Peyer's patch (tissue), 4 donors: ENCODE measurements around the gene ALG9. TPM values are rescaled to one million over a fixed set of nuclear protein-coding genes. Genes with fewer than 3 reads are reported as not detected.
"Not testable (repeated sequence)": the region's sequence is repeated elsewhere in the genome, so short reads cannot be mapped to it uniquely, and the experiment has no call there.

Source experiments
- DNase-seq, 3 donors: peaks; one replicate each; pipeline ENCODE4 v3.0.0-alpha.2; 2017 to 2019
- H3K27ac ChIP-seq, 4 donors: fragments of 200-600 bp; sonication (generic); one replicate each; pipeline ENCODE4 v1.5.1; 2016 to 2019
- H3K27me3 ChIP-seq, 2 donors: fragments of 200-600 bp; sonication (generic); one replicate each; pipeline ENCODE4 v1.5.1; 2019
- H3K36me3 ChIP-seq, 3 donors: fragments of 200-600 bp; sonication (generic); one replicate each; pipeline ENCODE4 v1.5.1; 2016 to 2019
- H3K4me1 ChIP-seq, 4 donors: fragments of 200-600 bp; sonication (generic); one replicate each; pipeline ENCODE4 v1.5.1; 2016 to 2019
- H3K4me3 ChIP-seq, 4 donors: fragments of 200-600 bp; sonication (generic); 1 replicate in 3 of 4; 2 replicates in 1 of 4; pipeline ENCODE4 v1.5.1; 2016 to 2019; ENCODE audit warnings: mild to moderate bottlenecking in 1 of 4
- H3K9me3 ChIP-seq, 4 donors: fragments of 200-600 bp; sonication (generic); one replicate each; pipeline ENCODE4 v1.5.1; 2016 to 2019; ENCODE audit warnings: mild to moderate bottlenecking in 1 of 4
- POLR2A ChIP-seq, 2 donors: fragments of 450-650 bp; IDR thresholded peaks; one replicate each; pipeline ENCODE4 v1.5.1; 2017; ENCODE audit warnings: antibody characterized with exemption in 2 of 2, mild to moderate bottlenecking in 2 of 2, moderate library complexity in 2 of 2
- total RNA-seq, 4 donors: library from RNA; depleted of rRNA; stranded (reverse); fragments of >200 nt; gene quantifications; one replicate each; pipeline ENCODE4 v1.1.0, GENCODE V29; 2016
- TF ChIP-seq, protein P1 (sequence below), 6 experiments: fragments of 450-650 bp in 4 of 6; fragments of 200-600 bp in 2 of 6; sonication (generic) in 1 of 6; IDR thresholded peaks; one replicate each; pipeline ENCODE4 v1.5.1; 2017 to 2019; ENCODE audit warnings: antibody characterized with exemption in 6 of 6, mild to moderate bottlenecking in 3 of 6, moderate library complexity in 1 of 6

The ALG9 gene
- total RNA-seq, 4 donors from 2014 or later: 14.0 to 32.4 (median 31.7) TPM

- H3K9me3 ChIP-seq: no peaks in the 10 kb centered on the region
- no peaks in the 10 kb centered on the region for H3K27me3 ChIP-seq
- H3K36me3 ChIP-seq: no peaks in the 10 kb centered on the region
- no peak for DNase-seq
- no peak overlapping the region for H3K4me3 ChIP-seq
- H3K27ac ChIP-seq: peak overlapping the region in 1 of 4 donors; percentile 44
- TF ChIP-seq POLR2A (IDR thresholded peaks at IDR 0.05): no peak
- TF ChIP-seq, protein P1, sequence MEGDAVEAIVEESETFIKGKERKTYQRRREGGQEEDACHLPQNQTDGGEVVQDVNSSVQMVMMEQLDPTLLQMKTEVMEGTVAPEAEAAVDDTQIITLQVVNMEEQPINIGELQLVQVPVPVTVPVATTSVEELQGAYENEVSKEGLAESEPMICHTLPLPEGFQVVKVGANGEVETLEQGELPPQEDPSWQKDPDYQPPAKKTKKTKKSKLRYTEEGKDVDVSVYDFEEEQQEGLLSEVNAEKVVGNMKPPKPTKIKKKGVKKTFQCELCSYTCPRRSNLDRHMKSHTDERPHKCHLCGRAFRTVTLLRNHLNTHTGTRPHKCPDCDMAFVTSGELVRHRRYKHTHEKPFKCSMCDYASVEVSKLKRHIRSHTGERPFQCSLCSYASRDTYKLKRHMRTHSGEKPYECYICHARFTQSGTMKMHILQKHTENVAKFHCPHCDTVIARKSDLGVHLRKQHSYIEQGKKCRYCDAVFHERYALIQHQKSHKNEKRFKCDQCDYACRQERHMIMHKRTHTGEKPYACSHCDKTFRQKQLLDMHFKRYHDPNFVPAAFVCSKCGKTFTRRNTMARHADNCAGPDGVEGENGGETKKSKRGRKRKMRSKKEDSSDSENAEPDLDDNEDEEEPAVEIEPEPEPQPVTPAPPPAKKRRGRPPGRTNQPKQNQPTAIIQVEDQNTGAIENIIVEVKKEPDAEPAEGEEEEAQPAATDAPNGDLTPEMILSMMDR (IDR thresholded peaks at IDR 0.05): no peak
- peaks cover 0 to 11% (median 0%) of the 10 kb centered on the region in 4 donors for H3K4me1 ChIP-seq
These were observed 94.8 kb downstream of the ALG9 start for GRCh38 chr11:111776398-111777093.

DNA sequence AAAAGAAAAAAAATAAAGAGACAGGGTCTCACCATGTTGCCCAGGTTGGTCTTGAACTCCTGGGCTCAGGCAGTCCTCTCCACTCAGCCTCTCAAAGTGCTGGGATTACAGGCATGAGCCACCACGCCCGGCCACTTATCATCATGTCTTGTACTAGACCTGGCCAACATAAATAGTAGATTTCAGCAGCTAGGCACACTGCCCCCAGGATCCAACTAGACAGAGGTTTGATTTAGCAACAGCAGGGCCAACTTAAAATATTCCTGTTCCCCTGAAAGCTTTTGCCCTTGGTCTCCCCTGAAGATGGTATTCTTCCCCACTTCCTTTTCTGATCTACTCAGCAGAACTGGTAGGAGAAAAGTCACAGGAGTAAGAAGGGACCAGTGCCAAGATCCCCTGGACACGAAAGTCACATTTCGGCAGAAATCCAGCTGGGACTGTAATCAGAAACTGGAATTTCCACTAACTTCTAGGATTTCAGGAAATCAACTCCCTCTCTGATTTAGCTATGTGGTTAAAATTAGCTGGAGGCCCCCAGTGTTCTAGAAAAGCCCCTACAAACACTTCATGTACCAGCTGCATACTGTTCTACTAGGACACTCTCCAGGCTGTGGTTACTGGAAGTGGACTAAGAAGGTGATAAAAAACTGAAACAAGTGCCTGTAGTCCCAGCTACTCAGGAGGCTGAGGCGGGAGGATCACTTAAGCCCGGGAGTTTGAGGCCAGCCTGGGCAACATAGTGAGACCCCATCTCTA lies 96.2 kb downstream of the ALG9 start:
- H3K27me3 ChIP-seq: no peaks in the 10 kb centered on the region
- H3K4me3 ChIP-seq: no peak overlapping the region
- no peak for TF ChIP-seq POLR2A (IDR thresholded peaks at IDR 0.05)
- TF ChIP-seq, protein P1 (IDR thresholded peaks at IDR 0.05): no peak
- H3K27ac ChIP-seq: peak overlapping the region in 1 of 4 donors; percentile 8
- DNase-seq: no peak
- no peaks in the 10 kb centered on the region for H3K36me3 ChIP-seq
- H3K9me3 ChIP-seq: no peaks in the 10 kb centered on the region
- peaks cover 0 to 5% (median 0%) of the 10 kb centered on the region in 4 donors for H3K4me1 ChIP-seq

DNA sequence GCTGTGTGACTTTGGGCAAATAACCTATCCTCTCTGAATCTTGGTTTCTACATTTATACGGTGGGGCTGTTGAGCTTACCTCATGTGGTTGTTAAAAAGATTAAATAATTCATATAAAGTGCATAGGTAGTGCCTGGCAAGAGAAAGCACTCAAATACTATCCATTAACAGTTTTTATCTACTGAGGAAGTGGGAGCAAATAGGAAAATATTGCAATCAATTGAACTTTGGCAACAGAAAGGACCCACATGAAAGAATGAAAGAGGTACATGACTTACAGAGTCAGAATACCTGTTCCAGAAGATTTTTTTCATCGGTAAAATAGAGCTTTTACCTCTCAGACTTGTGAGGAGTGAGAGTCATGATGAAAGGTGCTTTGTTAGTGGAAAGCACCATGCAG lies 98.8 kb downstream of the ALG9 start:
- no peaks in the 10 kb centered on the region for H3K27me3 ChIP-seq
- no peaks in the 10 kb centered on the region for H3K9me3 ChIP-seq
- H3K27ac ChIP-seq: no peak overlapping the region
- H3K4me1 ChIP-seq: peaks cover 0 to 2% (median 0%) of the 10 kb centered on the region in 4 donors
- no peak for DNase-seq
- H3K4me3 ChIP-seq: no peak overlapping the region
- no peaks in the 10 kb centered on the region for H3K36me3 ChIP-seq
- no peak for TF ChIP-seq POLR2A (IDR thresholded peaks at IDR 0.05)
- TF ChIP-seq, protein P1 (IDR thresholded peaks at IDR 0.05): no peak

DNA sequence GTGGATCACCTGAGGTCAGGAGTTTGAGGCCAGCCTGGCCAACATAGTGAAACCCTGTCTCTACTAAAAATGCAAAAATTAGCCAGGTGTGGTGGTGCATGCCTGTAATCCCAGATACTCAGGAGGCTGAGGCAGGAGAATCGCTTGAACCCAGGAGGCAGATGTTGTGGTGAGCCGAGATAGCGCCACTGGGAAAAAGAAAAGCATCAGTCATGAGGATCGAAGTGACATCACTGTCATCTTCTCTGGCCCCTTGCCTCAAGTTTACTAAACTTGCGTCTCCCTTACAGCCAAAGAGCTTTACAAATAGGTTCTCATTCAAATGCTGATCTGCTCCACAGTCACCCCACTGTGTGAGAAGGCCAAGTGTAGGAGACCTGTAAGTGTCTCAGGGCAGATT lies 100.2 kb downstream of the ALG9 start:
- H3K27ac ChIP-seq, H3K27me3 ChIP-seq, H3K36me3 ChIP-seq, H3K9me3 ChIP-seq, H3K4me1 ChIP-seq, DNase-seq, H3K4me3 ChIP-seq: not testable (repeated sequence)

DNA sequence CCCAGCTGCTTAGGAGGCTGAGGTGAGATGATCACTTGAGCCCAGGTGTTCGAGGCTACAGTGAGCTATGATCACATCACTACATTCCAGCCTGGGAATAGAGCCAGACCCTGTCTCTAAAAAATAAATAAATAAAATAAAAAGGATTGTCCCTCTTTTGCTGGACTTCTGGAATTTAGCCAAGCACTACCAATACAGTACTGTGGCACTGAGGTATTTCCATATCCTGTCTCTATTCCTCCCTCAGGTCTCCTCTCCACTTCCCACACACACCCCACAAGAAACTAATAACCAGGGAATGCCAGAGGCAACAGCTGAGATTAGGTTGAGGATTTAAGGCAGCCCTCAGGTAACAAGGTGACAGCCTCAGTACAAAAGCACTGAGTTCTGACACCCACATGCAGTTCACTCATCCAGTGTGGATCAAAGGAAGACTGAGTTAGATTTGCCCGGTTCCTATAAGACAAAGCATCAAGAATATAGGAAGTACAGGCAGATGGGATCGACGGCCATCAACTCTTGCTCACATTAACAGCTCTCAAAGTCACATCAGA lies 100.7 kb downstream of the ALG9 start:
- Histone ChIP-seq H3K27ac (no peak overlapping the region), H3K4me1 (peaks cover 0 to 6% (median 2%) of the 10 kb centered on the region in 4 donors), H3K4me3 (no peak overlapping the region), H3K27me3 (no peaks in the 10 kb centered on the region), H3K36me3 (no peaks in the 10 kb centered on the region), H3K9me3 (no peaks in the 10 kb centered on the region)
- TF ChIP-seq, protein P1 (IDR thresholded peaks at IDR 0.05): no peak
- TF ChIP-seq POLR2A (IDR thresholded peaks at IDR 0.05): no peak
- DNase-seq: no peak

GRCh38 chr11:111766834-111767142 lies 104.6 kb downstream of the ALG9 start:
- Histone ChIP-seq H3K4me3 (peak overlapping the region; percentile 72 to 96 (median 93)), H3K27ac (peak overlapping the region; percentile 78 to 91 (median 87))

More at GRCh38 chr11:111766834-111767142, 104.6 kb downstream of the ALG9 start:
- Histone ChIP-seq H3K4me1 (peaks cover 0 to 20% (median 2%) of the 10 kb centered on the region in 4 donors), H3K36me3 (peaks cover 0 to 12% (median 0%) of the 10 kb centered on the region in 3 donors), H3K9me3 (no peaks in the 10 kb centered on the region), H3K27me3 (no peaks in the 10 kb centered on the region)
- TF ChIP-seq, protein P1 (IDR thresholded peaks at IDR 0.05): no peak
- no peak for TF ChIP-seq POLR2A (IDR thresholded peaks at IDR 0.05)
- DNase-seq: no peak
